ENCODE results near the gene PRKACA.
"Not testable (repeated sequence)": the region's sequence is repeated elsewhere in the genome, so short reads cannot be mapped to it uniquely, and the experiment has no call there.

Gene PRKACA

GRCh38 chr19:14048443-14049153 lies 69.0 kb downstream of the PRKACA start:
- POLR2A ChIA-PET: interaction anchor here (1.3 kb wide), 1 partner anchor 9 kb away, joined by 3 read pairs; no protein-coding TSS in a partner anchor
- DNase-seq (ENCODE audit: extremely low spot score): peak; percentile 80
- CTCF ChIA-PET: interaction anchor here (0.7 to 1.5 kb wide), 3 partner anchors 17 to 209 kb away, joined by 3 to 8 read pairs (median 4); partner anchors contain the start of genes IL27RA and MISP3
- TF ChIP-seq ARNT (IDR thresholded peaks at IDR 0.05) (no peak), TARDBP (IDR thresholded peaks at IDR 0.05) (no peak), FOXA1 (IDR thresholded peaks at IDR 0.05) (no peak), ZNF384 (IDR thresholded peaks at IDR 0.05) (no peak), FOXM1 (IDR thresholded peaks at IDR 0.05; ENCODE audit: borderline replicate concordance) (no peak), NFRKB (IDR thresholded peaks at IDR 0.05) (no peak)
- TF ChIP-seq, protein P1, sequence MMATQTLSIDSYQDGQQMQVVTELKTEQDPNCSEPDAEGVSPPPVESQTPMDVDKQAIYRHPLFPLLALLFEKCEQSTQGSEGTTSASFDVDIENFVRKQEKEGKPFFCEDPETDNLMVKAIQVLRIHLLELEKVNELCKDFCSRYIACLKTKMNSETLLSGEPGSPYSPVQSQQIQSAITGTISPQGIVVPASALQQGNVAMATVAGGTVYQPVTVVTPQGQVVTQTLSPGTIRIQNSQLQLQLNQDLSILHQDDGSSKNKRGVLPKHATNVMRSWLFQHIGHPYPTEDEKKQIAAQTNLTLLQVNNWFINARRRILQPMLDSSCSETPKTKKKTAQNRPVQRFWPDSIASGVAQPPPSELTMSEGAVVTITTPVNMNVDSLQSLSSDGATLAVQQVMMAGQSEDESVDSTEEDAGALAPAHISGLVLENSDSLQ (IDR thresholded peaks at IDR 0.05): no peak

DNA sequence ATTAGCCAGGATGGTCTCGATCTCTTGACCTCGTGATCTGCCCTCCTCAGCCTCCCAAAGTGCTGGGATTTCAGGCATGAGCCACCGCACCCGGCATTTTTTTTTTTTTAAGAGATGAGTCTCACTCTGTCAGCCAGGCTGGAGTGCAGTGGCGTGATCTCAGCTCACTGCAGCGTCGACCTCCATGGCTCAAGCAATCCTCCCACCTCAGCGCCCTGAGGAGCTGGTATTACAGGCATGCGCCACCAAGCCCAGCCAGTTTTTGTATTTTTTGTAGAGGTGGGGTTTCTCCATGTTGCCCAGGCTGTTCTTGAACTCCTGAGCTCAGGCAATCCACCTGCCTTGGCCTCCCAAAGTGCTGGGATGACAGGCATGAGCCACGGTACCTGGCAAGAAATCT lies 69.7 kb downstream of the PRKACA start:
- DNase-seq (ENCODE audit: extremely low spot score): not testable (repeated sequence)
- ChIA-PET POLR2A (interaction anchor here (1.3 kb wide), 1 partner anchor 9 kb away, joined by 3 read pairs; no protein-coding TSS in a partner anchor), CTCF (interaction anchor here (1.5 kb wide), 1 partner anchor 24 kb away, joined by 3 read pairs; the partner anchor contains the start of gene MISP3)

DNA sequence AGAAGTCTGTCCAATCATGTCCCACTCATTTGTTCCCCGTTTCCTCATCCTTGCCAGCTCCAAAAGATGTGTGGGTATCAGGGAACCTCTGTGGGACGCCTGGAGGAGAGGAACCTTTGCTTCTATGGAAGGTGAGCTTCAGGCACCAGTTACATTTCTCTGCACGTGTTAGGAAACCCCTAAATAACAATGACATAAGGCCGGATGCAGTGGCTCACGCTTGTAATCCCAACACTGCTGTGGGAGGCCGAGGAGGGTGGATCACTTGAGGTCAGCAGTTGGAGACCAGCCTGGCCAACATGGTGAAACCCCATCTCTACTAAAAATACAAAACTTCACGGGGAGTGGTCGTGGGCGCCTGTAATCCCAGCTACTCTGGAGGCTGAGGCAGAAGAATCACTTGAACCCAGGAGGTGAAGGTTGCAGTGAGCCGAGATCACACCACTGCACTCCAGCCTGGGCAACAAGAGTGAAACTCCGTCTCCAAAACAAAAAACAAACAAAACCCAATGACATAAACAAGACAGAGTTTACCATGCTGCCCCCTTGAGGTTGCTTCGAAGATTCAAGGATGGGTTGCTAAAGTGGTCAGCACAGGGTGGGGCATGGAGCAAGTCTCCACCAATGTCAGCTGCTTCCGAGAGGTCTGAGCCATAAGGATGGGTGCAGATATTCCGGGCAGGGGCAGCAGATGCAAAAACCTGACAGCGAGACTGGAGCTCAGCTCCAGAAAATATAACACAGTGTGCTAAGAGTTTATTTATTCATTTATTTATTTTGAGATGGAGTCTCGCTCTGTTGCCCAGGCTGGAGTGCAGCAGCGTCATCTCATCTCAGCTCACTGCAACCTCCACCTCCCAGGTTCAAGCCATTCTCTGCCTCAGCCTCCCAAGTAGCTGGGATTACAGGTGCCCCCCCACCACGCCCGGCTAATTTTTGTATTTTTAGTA lies 74.6 kb downstream of the PRKACA start:
- CTCF ChIA-PET: interaction anchor here (0.5 to 1.9 kb wide), 8 partner anchors 10 to 181 kb away, joined by 3 to 15 read pairs (median 4); partner anchors contain the start of genes IL27RA, MISP3 and RLN3
- POLR2A ChIA-PET: interaction anchor here (1.8 kb wide), 1 partner anchor 11 kb away, joined by 7 read pairs; the partner anchor contains the start of gene IL27RA
- peak; percentile 69 for DNase-seq (ENCODE audit: extremely low spot score)
